Activated naive CD4-positive, alpha-beta T cell treated with anti-CD3 and anti-CD28 coated beads for 36 hours (primary cell): ENCODE data around the gene MYL7. TPM values are rescaled to one million over a fixed set of nuclear protein-coding genes. Genes with fewer than 3 reads are reported as not detected.

ENCODE experiments used
- CTCF ChIA-PET: fragments of 350-600 bp; sonication (Branson Sonifier 250); formaldehyde crosslinking; loops from one replicate; lab custom pipeline; 2021; ENCODE audit warnings: antibody characterized with exemption; lab: Charles Lee
- DNase-seq: peaks from one replicate; pipeline ENCODE4 v3.0.0-alpha.2; 2020
- H3K27ac Mint-ChIP-seq: one replicate; pipeline ENCODE4 v1.8.0; 2021; ENCODE audit warnings: mild to moderate bottlenecking, mixed read lengths
- H3K27me3 Mint-ChIP-seq: one replicate; pipeline ENCODE4 v1.8.0; 2021; ENCODE audit warnings: low read depth, mixed read lengths
- H3K36me3 Mint-ChIP-seq: one replicate; pipeline ENCODE4 v1.8.0; 2021; ENCODE audit warnings: low read depth, mixed read lengths
- H3K4me1 Mint-ChIP-seq: one replicate; pipeline ENCODE4 v1.8.0; 2021; ENCODE audit warnings: low read depth, mixed read lengths
- H3K4me3 Mint-ChIP-seq: one replicate; pipeline ENCODE4 v1.8.0; 2021; ENCODE audit warnings: mild to moderate bottlenecking, moderate library complexity, mixed read lengths
- H3K9me3 Mint-ChIP-seq: one replicate; pipeline ENCODE4 v1.8.0; 2021; ENCODE audit warnings: mixed read lengths
- intact Hi-C: fragments of 100-400 bp; cut with micrococcal nuclease; formaldehyde crosslinking; loops from one replicate; pipeline ENCODE4 v1.15.1; 2023
- total RNA-seq, 2 experiments: library from RNA; stranded (reverse); gene quantifications; one replicate each; pipeline ENCODE4 v1.2.3, GENCODE V29; 2021

The MYL7 gene
- total RNA-seq, 2 experiments from 2014 or later, result not detected

GRCh38 chr7:44117801-44118429, 23.2 kb downstream of the MYL7 start:
- H3K36me3 Mint-ChIP-seq, result peaks cover 45% of the 10 kb centered on the region
- CTCF ChIA-PET, result no interaction called here

GRCh38 chr7:44116789-44117666, 24.1 kb downstream of the MYL7 start:
- H3K9me3 Mint-ChIP-seq, result no peaks in the 10 kb centered on the region

More at GRCh38 chr7:44117801-44118429, 23.2 kb downstream of the MYL7 start:
- Mint-ChIP-seq H3K27ac (no peak overlapping the region), H3K27me3 (no peaks in the 10 kb centered on the region), H3K4me3 (no peak overlapping the region), H3K9me3 (no peaks in the 10 kb centered on the region), H3K4me1 (peaks cover 43% of the 10 kb centered on the region)
- intact Hi-C loops, result no loop called here
- no peak for DNase-seq

GRCh38 chr7:44116087-44116788, 24.9 kb downstream of the MYL7 start:
- no peak overlapping the region for H3K4me3 Mint-ChIP-seq
- no peaks in the 10 kb centered on the region for H3K27me3 Mint-ChIP-seq
- no peaks in the 10 kb centered on the region for H3K9me3 Mint-ChIP-seq
- intact Hi-C loops, result no loop called here
- H3K4me1 Mint-ChIP-seq, result peaks cover 27% of the 10 kb centered on the region
- H3K27ac Mint-ChIP-seq, result no peak overlapping the region
- H3K36me3 Mint-ChIP-seq, result peaks cover 45% of the 10 kb centered on the region
- no peak for DNase-seq
- CTCF ChIA-PET, result no interaction called here

More at GRCh38 chr7:44116789-44117666, 24.1 kb downstream of the MYL7 start:
- no peak overlapping the region for H3K27ac Mint-ChIP-seq
- CTCF ChIA-PET, result no interaction called here
- intact Hi-C loops, result no loop called here
- H3K27me3 Mint-ChIP-seq, result no peaks in the 10 kb centered on the region
- H3K4me3 Mint-ChIP-seq, result no peak overlapping the region
- peaks cover 46% of the 10 kb centered on the region for H3K36me3 Mint-ChIP-seq
- H3K4me1 Mint-ChIP-seq, result peaks cover 35% of the 10 kb centered on the region
- DNase-seq, result no peak

GRCh38 chr7:44114586-44115310, 26.4 kb downstream of the MYL7 start:
- H3K27ac Mint-ChIP-seq, result peak overlapping the region; percentile 46
- H3K4me3 Mint-ChIP-seq, result no peak overlapping the region
- DNase-seq, result no peak
- intact Hi-C loops, result no loop called here
- peaks cover 12% of the 10 kb centered on the region for H3K4me1 Mint-ChIP-seq
- no peaks in the 10 kb centered on the region for H3K9me3 Mint-ChIP-seq
- H3K27me3 Mint-ChIP-seq, result no peaks in the 10 kb centered on the region
- CTCF ChIA-PET, result no interaction called here
- H3K36me3 Mint-ChIP-seq, result peaks cover 30% of the 10 kb centered on the region

DNA sequence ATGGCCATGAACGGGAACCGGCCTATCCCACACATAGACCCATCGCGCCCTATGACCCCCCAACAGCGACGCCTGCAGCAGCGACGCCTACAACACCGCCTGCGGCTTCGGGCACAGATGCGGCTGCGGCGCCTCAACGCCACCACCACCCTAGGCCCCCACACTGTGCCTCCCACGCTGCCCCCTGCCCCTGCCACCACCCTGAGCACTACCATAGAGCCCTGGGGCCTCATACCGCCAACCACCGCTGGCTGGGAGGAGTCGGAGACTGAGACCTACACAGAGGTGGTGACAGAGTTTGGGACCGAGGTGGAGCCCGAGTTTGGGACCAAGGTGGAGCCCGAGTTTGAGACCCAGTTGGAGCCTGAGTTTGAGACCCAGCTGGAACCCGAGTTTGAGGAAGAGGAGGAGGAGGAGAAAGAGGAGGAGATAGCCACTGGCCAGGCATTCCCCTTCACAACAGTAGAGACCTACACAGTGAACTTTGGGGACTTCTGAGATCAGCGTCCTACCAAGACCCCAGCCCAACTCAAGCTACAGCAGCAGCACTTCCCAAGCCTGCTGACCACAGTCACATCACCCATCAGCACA, 27.3 kb downstream of the MYL7 start:
- Mint-ChIP-seq H3K36me3 (peaks cover 25% of the 10 kb centered on the region), H3K4me3 (no peak overlapping the region), H3K9me3 (no peaks in the 10 kb centered on the region), H3K4me1 (peaks cover 4% of the 10 kb centered on the region), H3K27ac (no peak overlapping the region), H3K27me3 (no peaks in the 10 kb centered on the region)
- CTCF ChIA-PET, result no interaction called here
- DNase-seq, result no peak
- intact Hi-C loops, result no loop called here

GRCh38 chr7:44112997-44113763, 28.0 kb downstream of the MYL7 start:
- intact Hi-C loops, result no loop called here
- H3K4me3 Mint-ChIP-seq, result no peak overlapping the region
- H3K27ac Mint-ChIP-seq, result no peak overlapping the region
- CTCF ChIA-PET, result interaction anchor here (0.6 kb wide), 1 partner anchor 422 kb away, joined by 3 read pairs; no protein-coding TSS in a partner anchor
- no peaks in the 10 kb centered on the region for H3K27me3 Mint-ChIP-seq
- no peaks in the 10 kb centered on the region for H3K9me3 Mint-ChIP-seq
- H3K4me1 Mint-ChIP-seq, result peaks cover 3% of the 10 kb centered on the region
- H3K36me3 Mint-ChIP-seq, result peaks cover 22% of the 10 kb centered on the region
- DNase-seq, result no peak

DNA sequence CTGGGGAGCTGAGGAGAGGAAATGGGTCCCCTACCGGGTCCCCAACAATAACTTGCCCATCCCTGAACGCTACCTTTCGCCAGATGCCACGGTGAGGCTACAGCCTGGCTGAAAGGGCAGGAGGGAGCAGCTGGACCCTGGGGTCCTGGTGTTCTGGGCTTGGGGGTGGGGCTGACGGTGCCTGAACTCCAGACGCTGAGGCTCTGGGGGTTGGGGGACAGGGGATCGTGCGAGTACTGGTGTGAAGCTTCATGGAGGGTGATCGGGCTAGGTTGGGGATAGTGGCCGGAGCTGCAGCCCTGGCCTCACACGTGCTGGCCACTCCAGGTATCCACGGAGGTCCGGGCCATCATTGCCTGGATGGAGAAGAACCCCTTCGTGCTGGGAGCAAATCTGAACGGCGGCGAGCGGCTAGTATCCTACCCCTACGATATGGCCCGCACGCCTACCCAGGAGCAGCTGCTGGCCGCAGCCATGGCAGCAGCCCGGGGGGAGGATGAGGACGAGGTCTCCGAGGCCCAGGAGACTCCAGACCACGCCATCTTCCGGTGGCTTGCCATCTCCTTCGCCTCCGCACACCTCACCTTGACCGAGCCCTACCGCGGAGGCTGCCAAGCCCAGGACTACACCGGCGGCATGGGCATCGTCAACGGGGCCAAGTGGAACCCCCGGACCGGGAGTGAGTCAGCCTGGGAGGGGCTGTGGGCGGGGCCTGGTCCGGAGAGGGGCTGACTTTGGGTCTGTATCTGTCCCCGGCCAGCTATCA, 28.7 kb downstream of the MYL7 start:
- Mint-ChIP-seq H3K27ac (no peak overlapping the region), H3K4me3 (no peak overlapping the region), H3K36me3 (peaks cover 18% of the 10 kb centered on the region), H3K9me3 (no peaks in the 10 kb centered on the region), H3K4me1 (no peaks in the 10 kb centered on the region), H3K27me3 (no peaks in the 10 kb centered on the region)
- CTCF ChIA-PET, result interaction anchor here (0.6 kb wide), 1 partner anchor 422 kb away, joined by 3 read pairs; no protein-coding TSS in a partner anchor
- intact Hi-C loops, result no loop called here
- DNase-seq, result no peak

DNA sequence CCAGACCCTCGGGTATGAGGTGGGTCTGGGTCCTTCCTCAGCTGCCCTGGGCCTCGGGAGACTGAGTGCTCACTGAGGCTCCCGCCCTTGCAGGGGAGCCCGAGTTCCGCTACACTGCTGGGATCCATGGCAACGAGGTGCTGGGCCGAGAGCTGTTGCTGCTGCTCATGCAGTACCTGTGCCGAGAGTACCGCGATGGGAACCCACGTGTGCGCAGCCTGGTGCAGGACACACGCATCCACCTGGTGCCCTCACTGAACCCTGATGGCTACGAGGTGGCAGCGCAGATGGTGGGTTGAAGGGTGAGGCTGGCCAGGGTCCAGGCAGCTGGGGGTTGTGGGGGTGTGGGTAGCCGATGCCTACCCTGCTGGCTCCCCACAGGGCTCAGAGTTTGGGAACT, 29.4 kb downstream of the MYL7 start:
- Mint-ChIP-seq H3K9me3 (no peaks in the 10 kb centered on the region), H3K4me1 (no peaks in the 10 kb centered on the region), H3K36me3 (peaks cover 18% of the 10 kb centered on the region), H3K27me3 (no peaks in the 10 kb centered on the region), H3K27ac (no peak overlapping the region), H3K4me3 (no peak overlapping the region)
- intact Hi-C loops, result no loop called here
- CTCF ChIA-PET, result no interaction called here
- DNase-seq, result no peak

DNA sequence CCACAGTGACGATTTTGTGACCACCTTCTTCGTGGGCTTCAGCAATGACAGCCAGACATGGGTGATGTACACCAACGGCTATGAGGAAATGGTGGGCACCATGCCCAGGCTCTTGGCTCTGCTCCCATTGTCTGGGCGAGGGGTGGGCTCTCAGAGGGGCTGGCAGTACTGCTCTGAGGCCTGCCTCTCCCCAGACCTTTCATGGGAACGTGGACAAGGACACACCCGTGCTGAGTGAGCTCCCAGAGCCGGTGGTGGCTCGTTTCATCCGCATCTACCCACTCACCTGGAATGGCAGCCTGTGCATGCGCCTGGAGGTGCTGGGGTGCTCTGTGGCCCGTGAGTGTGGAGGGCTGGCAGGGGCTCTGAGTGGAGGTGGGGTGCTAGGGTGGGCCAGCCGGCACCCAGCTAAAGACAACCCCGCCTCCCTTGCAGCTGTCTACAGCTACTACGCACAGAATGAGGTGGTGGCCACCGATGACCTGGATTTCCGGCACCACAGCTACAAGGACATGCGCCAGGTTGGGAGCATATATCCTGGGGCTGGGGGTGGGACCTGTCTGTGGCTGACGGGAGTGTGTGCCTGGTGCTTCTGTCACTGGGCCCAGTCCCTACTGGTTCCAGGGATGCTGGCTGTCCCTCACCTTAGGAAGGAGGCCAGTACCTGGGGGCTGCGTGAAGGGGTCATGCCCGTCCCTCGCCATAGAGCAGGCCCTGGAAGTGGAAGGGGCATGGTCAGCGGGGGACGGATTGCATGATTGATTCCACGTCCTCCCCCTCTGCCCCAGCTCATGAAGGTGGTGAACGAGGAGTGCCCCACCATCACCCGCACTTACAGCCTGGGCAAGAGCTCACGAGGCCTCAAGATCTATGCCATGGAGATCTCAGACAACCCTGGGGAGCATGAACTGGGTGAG, 30.2 kb downstream of the MYL7 start:
- CTCF ChIA-PET, result no interaction called here
- intact Hi-C loops, result no loop called here
- no peak overlapping the region for H3K27ac Mint-ChIP-seq
- peaks cover 5% of the 10 kb centered on the region for H3K4me1 Mint-ChIP-seq
- H3K27me3 Mint-ChIP-seq, result no peaks in the 10 kb centered on the region
- H3K36me3 Mint-ChIP-seq, result peaks cover 18% of the 10 kb centered on the region
- no peak overlapping the region for H3K4me3 Mint-ChIP-seq
- H3K9me3 Mint-ChIP-seq, result no peaks in the 10 kb centered on the region
- no peak for DNase-seq

DNA sequence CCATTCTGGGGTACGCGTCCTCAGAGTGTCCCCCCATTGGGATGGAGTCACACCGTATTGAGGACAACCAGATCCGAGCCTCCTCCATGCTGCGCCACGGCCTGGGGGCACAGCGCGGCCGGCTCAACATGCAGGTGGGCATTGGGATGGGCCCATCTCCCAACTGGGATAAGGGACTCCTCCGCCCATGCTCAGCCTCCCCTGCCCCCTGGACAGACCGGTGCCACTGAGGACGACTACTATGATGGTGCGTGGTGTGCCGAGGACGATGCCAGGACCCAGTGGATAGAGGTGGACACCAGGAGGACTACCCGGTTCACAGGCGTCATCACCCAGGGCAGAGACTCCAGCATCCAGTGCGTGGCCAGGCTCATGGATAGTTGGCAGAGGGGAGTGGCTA, 31.1 kb downstream of the MYL7 start:
- peaks cover 18% of the 10 kb centered on the region for H3K36me3 Mint-ChIP-seq
- CTCF ChIA-PET, result interaction anchor here (0.7 kb wide), 1 partner anchor 11 kb away, joined by 4 read pairs; no protein-coding TSS in a partner anchor
- H3K27ac Mint-ChIP-seq, result no peak overlapping the region
- no peaks in the 10 kb centered on the region for H3K27me3 Mint-ChIP-seq
- no peak overlapping the region for H3K4me3 Mint-ChIP-seq
- no peaks in the 10 kb centered on the region for H3K9me3 Mint-ChIP-seq
- peaks cover 14% of the 10 kb centered on the region for H3K4me1 Mint-ChIP-seq
- intact Hi-C loops, result no loop called here
- no peak for DNase-seq
